Sigmoid colon (tissue), 7 donors: ENCODE measurements around the gene PCDHA5. TPM values are rescaled to one million over a fixed set of nuclear protein-coding genes. Genes with fewer than 3 reads are reported as not detected.
"Not testable (repeated sequence)": the region's sequence is repeated elsewhere in the genome, so short reads cannot be mapped to it uniquely, and the experiment has no call there.

Experiments used
- DNase-seq: peaks from one replicate; pipeline ENCODE4 v3.0.0-alpha.2; 2019
- H3K27ac ChIP-seq, 4 donors: fragments of 200-600 bp; sonication (generic); one replicate each; pipeline ENCODE4 v1.5.1; 2016 to 2019; ENCODE audit warnings: mild to moderate bottlenecking in 1 of 4
- H3K27me3 ChIP-seq, 3 donors: fragments of 200-600 bp; sonication (generic); one replicate each; pipeline ENCODE4 v1.5.1; 2019; ENCODE audit warnings: mild to moderate bottlenecking in 1 of 3
- H3K36me3 ChIP-seq, 4 donors: fragments of 200-600 bp; sonication (generic); one replicate each; pipeline ENCODE4 v1.5.1; 2016 to 2019
- H3K4me1 ChIP-seq, 4 donors: fragments of 200-600 bp; sonication (generic); one replicate each; pipeline ENCODE4 v1.5.1; 2017 to 2019
- H3K4me3 ChIP-seq, 4 donors: fragments of 200-600 bp; sonication (generic); one replicate each; pipeline ENCODE4 v1.5.1; 2017 to 2019; ENCODE audit warnings: mild to moderate bottlenecking in 2 of 4, moderate library complexity in 1 of 4
- H3K9me3 ChIP-seq, 4 donors: fragments of 200-600 bp in 3 of 4; sonication (generic) in 3 of 4; one replicate each; pipeline versions ENCODE4 v1.5.1 to v1.6.1; 2013 to 2019
- EP300 ChIP-seq, 4 donors: sonication (generic); formaldehyde crosslinking; IDR thresholded peaks; one replicate each; pipeline ENCODE4 v1.6.1; 2017; ENCODE audit warnings: antibody characterized with exemption in 4 of 4
- POLR2A ChIP-seq, 2 donors: fragments of 450-650 bp; IDR thresholded peaks; one replicate each; pipeline ENCODE4 v1.6.1; 2016; ENCODE audit warnings: antibody characterized with exemption in 2 of 2, mild to moderate bottlenecking in 2 of 2, moderate library complexity in 2 of 2
- POLR2AphosphoS5 ChIP-seq, 4 donors: sonication (generic); formaldehyde crosslinking; IDR thresholded peaks; one replicate each; pipeline ENCODE4 v1.6.1; 2017; ENCODE audit warnings: antibody characterized with exemption in 4 of 4
- WGBS, 2 donors: extraction: QIAGEN DNeasy Blood & Tissue Kit; methylation state at CpG; one replicate each; pipeline ENCODE4 v1.1.7; 2013; 5-methylcytosine and 5-hydroxymethylcytosine counted together
- intact Hi-C: fragments of 100-400 bp; cut with DNase I; formaldehyde crosslinking; loops from one replicate; pipeline ENCODE4 v1.15.1; 2023
- polyA plus RNA-seq, 3 donors: library from polyadenylated mRNA; stranded (reverse); fragments of 200-250 nt; gene quantifications; one replicate each; pipeline ENCODE4 v1.2.3, GENCODE V29; 2013
- total RNA-seq, 4 donors: library from RNA; depleted of rRNA; stranded (reverse); fragments of >200 nt; gene quantifications; one replicate each; pipeline ENCODE4 v1.1.0, GENCODE V29; 2016
- TF ChIP-seq, protein P1 (sequence below), 4 experiments: fragments of 450-650 bp in 3 of 4; fragments of 200-600 bp in 1 of 4; IDR thresholded peaks; one replicate each; pipeline ENCODE4 v1.5.1; 2016 to 2019; ENCODE audit warnings: antibody characterized with exemption in 4 of 4, mild to moderate bottlenecking in 3 of 4, moderate library complexity in 2 of 4
- donor health status: healthy with polysubstance abuse.
- donor health status: Bipolar disorder and iron deficiency.
- donor health status: healthy.

PCDHA5 gene
- total and polyA plus RNA-seq, 7 donors = 0.09 to 1.7 (median 0.36) TPM; not detected in 2

DNA sequence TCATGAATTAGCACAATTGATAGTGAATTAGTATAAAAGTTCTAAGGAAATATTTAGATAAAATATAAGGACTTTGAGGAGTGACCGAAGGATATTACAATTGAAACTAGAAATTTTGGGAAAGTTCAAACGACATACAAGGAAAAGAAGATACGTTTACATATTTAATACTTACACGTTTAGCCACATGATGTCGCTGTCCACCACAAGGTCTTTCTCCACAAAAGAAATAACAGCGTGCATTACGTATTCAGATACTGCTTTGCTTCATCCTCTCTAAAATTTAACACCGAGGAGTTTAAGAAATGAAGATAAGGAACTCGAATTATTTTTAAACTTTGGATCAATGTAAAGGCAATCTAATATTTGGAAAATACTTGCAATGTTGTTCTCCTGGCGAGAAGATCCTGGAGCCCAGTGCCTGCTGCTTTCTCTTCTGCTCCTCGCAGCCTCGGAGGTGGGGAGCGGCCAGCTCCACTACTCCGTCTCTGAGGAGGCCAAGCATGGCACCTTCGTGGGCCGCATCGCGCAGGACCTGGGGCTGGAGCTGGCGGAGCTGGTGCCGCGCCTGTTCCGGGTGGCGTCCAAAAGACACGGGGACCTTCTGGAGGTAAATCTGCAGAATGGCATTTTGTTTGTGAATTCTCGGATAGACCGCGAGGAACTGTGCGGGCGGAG lies 20.5 kb upstream of the PCDHA5 start, which contains the start of gene PCDHA3:
PCDHA3 (plus strand) TSS at position 242 of the 678 bp plus-strand sequence.
- Histone ChIP-seq H3K36me3 (no peaks in the 10 kb centered on the region), H3K4me3 (peak within 1 kb of the TSS in 3 of 4 donors; percentile 34 to 43 (median 42)), H3K4me1 (no peaks in the 10 kb centered on the region), H3K27me3 (peaks cover 0 to 73% (median 0%) of the 10 kb centered on the region in 3 donors), H3K27ac (peak within 1 kb of the TSS in 1 of 4 donors; percentile 51), H3K9me3 (peaks cover 0 to 25% (median 15%) of the 10 kb centered on the region in 4 donors)
- intact Hi-C loops = no loop called here
- 24 to 55% methylated on average over 29 of the region's 29 CpGs for WGBS, 2 donors
- no peak for DNase-seq
- TF ChIP-seq, protein P1, sequence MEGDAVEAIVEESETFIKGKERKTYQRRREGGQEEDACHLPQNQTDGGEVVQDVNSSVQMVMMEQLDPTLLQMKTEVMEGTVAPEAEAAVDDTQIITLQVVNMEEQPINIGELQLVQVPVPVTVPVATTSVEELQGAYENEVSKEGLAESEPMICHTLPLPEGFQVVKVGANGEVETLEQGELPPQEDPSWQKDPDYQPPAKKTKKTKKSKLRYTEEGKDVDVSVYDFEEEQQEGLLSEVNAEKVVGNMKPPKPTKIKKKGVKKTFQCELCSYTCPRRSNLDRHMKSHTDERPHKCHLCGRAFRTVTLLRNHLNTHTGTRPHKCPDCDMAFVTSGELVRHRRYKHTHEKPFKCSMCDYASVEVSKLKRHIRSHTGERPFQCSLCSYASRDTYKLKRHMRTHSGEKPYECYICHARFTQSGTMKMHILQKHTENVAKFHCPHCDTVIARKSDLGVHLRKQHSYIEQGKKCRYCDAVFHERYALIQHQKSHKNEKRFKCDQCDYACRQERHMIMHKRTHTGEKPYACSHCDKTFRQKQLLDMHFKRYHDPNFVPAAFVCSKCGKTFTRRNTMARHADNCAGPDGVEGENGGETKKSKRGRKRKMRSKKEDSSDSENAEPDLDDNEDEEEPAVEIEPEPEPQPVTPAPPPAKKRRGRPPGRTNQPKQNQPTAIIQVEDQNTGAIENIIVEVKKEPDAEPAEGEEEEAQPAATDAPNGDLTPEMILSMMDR (IDR thresholded peaks at IDR 0.05) = peak in 1 of 4 experiments; percentile 11
- TF ChIP-seq POLR2A (IDR thresholded peaks at IDR 0.05) (no peak), EP300 (IDR thresholded peaks at IDR 0.05) (no peak), POLR2AphosphoS5 (IDR thresholded peaks at IDR 0.05) (no peak)

DNA sequence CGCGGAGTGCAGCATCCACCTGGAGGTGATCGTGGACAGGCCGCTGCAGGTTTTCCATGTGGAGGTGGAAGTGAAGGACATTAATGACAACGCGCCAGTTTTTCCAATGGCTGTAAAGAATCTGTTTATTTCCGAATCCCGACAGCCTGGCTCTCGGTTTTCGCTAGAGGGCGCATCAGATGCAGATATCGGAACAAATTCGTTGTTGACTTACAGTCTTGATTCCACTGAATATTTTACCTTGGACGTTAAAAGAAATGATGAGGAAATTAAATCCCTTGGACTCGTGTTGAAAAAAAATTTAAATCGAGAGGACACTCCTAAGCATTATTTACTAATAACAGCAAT lies 19.9 kb upstream of the PCDHA5 start:
- Histone ChIP-seq H3K27me3 (peaks cover 0 to 68% (median 0%) of the 10 kb centered on the region in 3 donors), H3K36me3 (no peaks in the 10 kb centered on the region), H3K9me3 (peaks cover 0 to 20% (median 11%) of the 10 kb centered on the region in 4 donors), H3K4me3 (peak overlapping the region in 3 of 4 donors; percentile 34 to 43 (median 42)), H3K4me1 (no peaks in the 10 kb centered on the region), H3K27ac (peak overlapping the region in 1 of 4 donors; percentile 51)
- DNase-seq = no peak
- 18 to 48% methylated on average over 16 of the region's 16 CpGs for WGBS, 2 donors
- intact Hi-C loops = no loop called here
- TF ChIP-seq EP300 (IDR thresholded peaks at IDR 0.05) (no peak), POLR2AphosphoS5 (IDR thresholded peaks at IDR 0.05) (no peak), POLR2A (IDR thresholded peaks at IDR 0.05) (no peak)
- TF ChIP-seq, protein P1 (IDR thresholded peaks at IDR 0.05) = no peak

DNA sequence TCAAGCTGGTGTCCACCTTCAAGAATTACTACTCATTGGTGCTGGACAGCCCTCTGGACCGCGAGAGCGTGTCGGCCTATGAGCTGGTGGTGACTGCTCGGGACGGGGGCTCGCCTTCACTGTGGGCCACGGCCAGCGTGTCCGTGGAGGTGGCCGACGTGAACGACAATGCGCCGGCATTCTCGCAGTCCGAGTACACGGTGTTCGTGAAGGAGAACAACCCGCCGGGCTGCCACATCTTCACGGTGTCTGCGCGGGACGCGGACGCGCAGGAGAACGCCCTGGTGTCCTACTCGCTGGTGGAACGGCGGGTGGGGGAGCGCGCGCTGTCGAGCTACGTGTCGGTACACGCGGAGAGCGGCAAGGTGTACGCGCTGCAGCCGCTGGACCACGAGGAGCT lies 19.0 kb upstream of the PCDHA5 start:
- WGBS, 2 donors = 57 to 80% methylated on average over 45 of the region's 45 CpGs
- H3K27ac ChIP-seq, H3K36me3 ChIP-seq, H3K4me3 ChIP-seq, H3K4me1 ChIP-seq, intact Hi-C loops, DNase-seq: not testable (repeated sequence)
- H3K9me3 ChIP-seq = peaks cover 0 to 18% (median 7%) of the 10 kb centered on the region in 4 donors
- H3K27me3 ChIP-seq = peaks cover 0 to 60% (median 0%) of the 10 kb centered on the region in 3 donors

DNA sequence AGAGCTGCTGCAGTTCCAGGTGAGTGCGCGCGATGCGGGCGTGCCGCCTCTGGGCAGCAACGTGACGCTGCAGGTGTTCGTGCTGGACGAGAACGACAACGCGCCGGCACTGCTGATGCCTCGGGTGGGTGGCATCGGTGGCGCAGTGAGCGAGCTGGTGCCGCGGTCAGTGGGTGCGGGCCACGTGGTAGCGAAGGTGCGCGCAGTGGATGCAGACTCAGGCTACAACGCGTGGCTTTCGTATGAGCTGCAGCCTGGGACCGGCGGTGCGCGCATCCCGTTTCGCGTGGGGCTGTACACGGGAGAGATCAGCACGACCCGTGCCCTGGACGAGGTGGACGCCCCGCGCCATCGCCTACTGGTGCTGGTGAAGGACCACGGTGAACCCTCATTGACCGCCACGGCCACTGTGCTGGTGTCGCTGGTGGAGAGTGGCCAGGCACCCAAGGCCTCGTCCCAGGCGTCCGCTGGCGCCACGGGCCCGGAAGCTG lies 18.6 kb upstream of the PCDHA5 start:
- H3K36me3 ChIP-seq = no peaks in the 10 kb centered on the region
- peaks cover 0 to 18% (median 8%) of the 10 kb centered on the region in 4 donors for H3K9me3 ChIP-seq
- DNase-seq = no peak
- H3K27me3 ChIP-seq = peaks cover 0 to 60% (median 0%) of the 10 kb centered on the region in 3 donors
- TF ChIP-seq EP300 (IDR thresholded peaks at IDR 0.05) (no peak), POLR2A (IDR thresholded peaks at IDR 0.05) (no peak), POLR2AphosphoS5 (IDR thresholded peaks at IDR 0.05) (no peak)
- TF ChIP-seq, protein P1 (IDR thresholded peaks at IDR 0.05) = no peak
- intact Hi-C loops = no loop called here
- H3K4me3 ChIP-seq = no peak overlapping the region
- H3K4me1 ChIP-seq = no peaks in the 10 kb centered on the region
- H3K27ac ChIP-seq = no peak overlapping the region
- WGBS, 2 donors = 55 to 78% methylated on average over 53 of the region's 53 CpGs
